CD4-positive, CD25-positive, alpha-beta regulatory T cell (primary cell): ENCODE measurements around the gene UBE2E2. TPM values are rescaled to one million over a fixed set of nuclear protein-coding genes. Genes with fewer than 3 reads are reported as not detected.

Source experiments
- ATAC-seq, 2 donors: fragments of 150-1000 bp; cut with Tn5 transposase; one replicate each; pipeline ENCODE4 v1.10.0; 2021; ENCODE audit warnings: low read depth in 2 of 2, moderate number of reproducible peaks in 2 of 2, moderate library complexity in 1 of 2
- DNase-seq, 3 donors: peaks; one replicate each; pipeline versions ENCODE4 v3.0.0 to v3.0.0-alpha.2; 2012 to 2022; ENCODE audit warnings: mixed read lengths in 1 of 3
- H3K27ac ChIP-seq: one replicate; pipeline ENCODE4 v1.7.0; 2013; ENCODE audit warnings: mild to moderate bottlenecking, low read length; ENCODE audit not compliant: insufficient read depth, poor library complexity, severe bottlenecking
- H3K27me3 ChIP-seq: one replicate; pipeline ENCODE4 v1.7.0; 2013; ENCODE audit warnings: low read length; ENCODE audit not compliant: control insufficient read depth, insufficient read depth
- H3K36me3 ChIP-seq: one replicate; pipeline ENCODE4 v1.7.0; 2013; ENCODE audit warnings: mild to moderate bottlenecking, low read length, moderate library complexity; ENCODE audit not compliant: control insufficient read depth, insufficient read depth
- H3K4me1 ChIP-seq: 2 replicates; pipeline ENCODE4 v1.7.0; 2013; ENCODE audit warnings: mild to moderate bottlenecking, low read length; ENCODE audit not compliant: insufficient read depth, control insufficient read depth, poor library complexity, severe bottlenecking
- H3K4me3 ChIP-seq: one replicate; pipeline ENCODE4 v1.7.0; 2013; ENCODE audit warnings: low read depth, mild to moderate bottlenecking, low read length, moderate library complexity
- H3K9me3 ChIP-seq, 2 experiments: 1 replicate in 1 of 2; 2 replicates in 1 of 2; pipeline ENCODE4 v1.7.0; 2013; ENCODE audit warnings: low read length in 2 of 2, mild to moderate bottlenecking in 1 of 2, moderate library complexity in 1 of 2; ENCODE audit not compliant: control insufficient read depth in 2 of 2
- H3K27ac Mint-ChIP-seq, 3 donors: one replicate each; pipeline ENCODE4 v1.8.0; 2020 to 2022; ENCODE audit warnings: mild to moderate bottlenecking in 3 of 3, mixed read lengths in 3 of 3, moderate library complexity in 2 of 3
- H3K27me3 Mint-ChIP-seq: one replicate; pipeline ENCODE4 v1.8.0; 2022; ENCODE audit warnings: mild to moderate bottlenecking, mixed read lengths
- H3K36me3 Mint-ChIP-seq: one replicate; pipeline ENCODE4 v1.8.0; 2020; ENCODE audit warnings: mixed read lengths
- H3K4me1 Mint-ChIP-seq, 4 donors: one replicate each; pipeline ENCODE4 v1.8.0; 2020 to 2022; ENCODE audit warnings: mixed read lengths in 4 of 4, mild to moderate bottlenecking in 1 of 4
- H3K4me3 Mint-ChIP-seq, 4 donors: one replicate each; pipeline ENCODE4 v1.8.0; 2020 to 2022; ENCODE audit warnings: mild to moderate bottlenecking in 4 of 4, mixed read lengths in 4 of 4, moderate library complexity in 3 of 4
- H3K9me3 Mint-ChIP-seq, 7 donors: one replicate each; pipeline ENCODE4 v1.8.0; 2020 to 2022; ENCODE audit warnings: mixed read lengths in 7 of 7, mild to moderate bottlenecking in 3 of 7, moderate library complexity in 2 of 7
- polyA plus RNA-seq, 4 donors: library from polyadenylated mRNA; unstranded; fragments of 300-500 nt; fragmentation: Illumina TruSeq; gene quantifications; one replicate each; pipeline ENCODE4 v1.2.3, GENCODE V29; 2021
- total RNA-seq: library from RNA; stranded (reverse); gene quantifications from one replicate; pipeline ENCODE4 v1.2.3, GENCODE V29; 2022

The UBE2E2 gene
- 1.8 TPM for total RNA-seq
- 1 to 10 TPM in 3 of 4 donors, under 1 TPM in 1; 0.81 to 9.6 (median 2.9) TPM for polyA plus RNA-seq

- no peak within 1 kb of the TSS for H3K27ac ChIP-seq
- peaks cover 0 to 1% (median 0%) of the 10 kb centered on the region in 7 donors for H3K9me3 Mint-ChIP-seq
- H3K4me1 ChIP-seq: peaks cover 6% of the 10 kb centered on the region
- peak; percentile 7 to 61 (median 46) for DNase-seq
- peaks cover 0 to 29% (median 7%) of the 10 kb centered on the region in 4 donors for H3K4me1 Mint-ChIP-seq
- H3K4me3 ChIP-seq: peak within 1 kb of the TSS; percentile 54
- H3K36me3 Mint-ChIP-seq: no peaks in the 10 kb centered on the region
- peak within 1 kb of the TSS; percentile 64 to 90 (median 88) for H3K4me3 Mint-ChIP-seq
- H3K36me3 ChIP-seq: no peaks in the 10 kb centered on the region
- no peaks in the 10 kb centered on the region for H3K9me3 ChIP-seq
- ATAC-seq: peak; percentile 48 to 55
- H3K27me3 ChIP-seq: peaks cover 19% of the 10 kb centered on the region
- peak within 1 kb of the TSS; percentile 78 to 98 (median 90) for H3K27ac Mint-ChIP-seq
- H3K27me3 Mint-ChIP-seq: peaks cover 26% of the 10 kb centered on the region
Measured at GRCh38 chr3:23202921-23203707, at the start of gene UBE2E2. TSS of gene UBE2E2 (plus strand) at chr3:23203327.

GRCh38 chr3:23153436-23153835 lies 49.7 kb upstream of the UBE2E2 start:
- H3K36me3 Mint-ChIP-seq: no peaks in the 10 kb centered on the region
- no peaks in the 10 kb centered on the region for H3K36me3 ChIP-seq
- H3K4me1 ChIP-seq: no peaks in the 10 kb centered on the region
- no peak overlapping the region for H3K4me3 ChIP-seq
- H3K9me3 ChIP-seq: no peaks in the 10 kb centered on the region
- H3K9me3 Mint-ChIP-seq: peaks cover 0 to 4% (median 0%) of the 10 kb centered on the region in 7 donors
- ATAC-seq (no peak), DNase-seq (no peak)
- H3K27ac ChIP-seq: no peak overlapping the region
- H3K4me3 Mint-ChIP-seq: no peak overlapping the region
- H3K4me1 Mint-ChIP-seq: no peaks in the 10 kb centered on the region
- H3K27me3 Mint-ChIP-seq: no peaks in the 10 kb centered on the region
- H3K27me3 ChIP-seq: no peaks in the 10 kb centered on the region
- no peak overlapping the region for H3K27ac Mint-ChIP-seq

- Histone ChIP-seq H3K4me1 (no peaks in the 10 kb centered on the region), H3K27ac (no peak overlapping the region), H3K4me3 (no peak overlapping the region), H3K36me3 (no peaks in the 10 kb centered on the region), H3K27me3 (no peaks in the 10 kb centered on the region), H3K9me3 (no peaks in the 10 kb centered on the region)
- ATAC-seq: no peak
- Mint-ChIP-seq H3K4me1 (no peaks in the 10 kb centered on the region), H3K36me3 (no peaks in the 10 kb centered on the region), H3K27ac (no peak overlapping the region), H3K4me3 (no peak overlapping the region), H3K9me3 (peaks cover 0 to 8% (median 1%) of the 10 kb centered on the region in 7 donors), H3K27me3 (no peaks in the 10 kb centered on the region)
- no peak for DNase-seq
Measured at GRCh38 chr3:23157331-23157730, 45.8 kb upstream of the UBE2E2 start.

- no peak for ATAC-seq
- no peak for DNase-seq
- no peaks in the 10 kb centered on the region for H3K4me1 ChIP-seq
Measured at GRCh38 chr3:23159929-23160328, 43.2 kb upstream of the UBE2E2 start.

GRCh38 chr3:23161308-23161707 lies 41.8 kb upstream of the UBE2E2 start:
- Histone ChIP-seq H3K27ac (no peak overlapping the region), H3K9me3 (no peaks in the 10 kb centered on the region), H3K27me3 (no peaks in the 10 kb centered on the region), H3K36me3 (no peaks in the 10 kb centered on the region), H3K4me1 (no peaks in the 10 kb centered on the region), H3K4me3 (no peak overlapping the region)
- H3K4me3 Mint-ChIP-seq: no peak overlapping the region
- DNase-seq (no peak), ATAC-seq (no peak)
- no peaks in the 10 kb centered on the region for H3K4me1 Mint-ChIP-seq
- H3K27me3 Mint-ChIP-seq: no peaks in the 10 kb centered on the region
- no peaks in the 10 kb centered on the region for H3K36me3 Mint-ChIP-seq
- no peak overlapping the region for H3K27ac Mint-ChIP-seq
- H3K9me3 Mint-ChIP-seq: peaks cover 0 to 11% (median 1%) of the 10 kb centered on the region in 7 donors

More at GRCh38 chr3:23159929-23160328, 43.2 kb upstream of the UBE2E2 start:
- no peaks in the 10 kb centered on the region for H3K36me3 ChIP-seq
- Mint-ChIP-seq H3K9me3 (peaks cover 0 to 14% (median 1%) of the 10 kb centered on the region in 7 donors), H3K27ac (peak overlapping the region in 1 of 3 donors; percentile 54), H3K4me1 (no peaks in the 10 kb centered on the region), H3K4me3 (no peak overlapping the region), H3K36me3 (no peaks in the 10 kb centered on the region), H3K27me3 (no peaks in the 10 kb centered on the region)
- H3K9me3 ChIP-seq: no peaks in the 10 kb centered on the region
- H3K4me3 ChIP-seq: no peak overlapping the region
- no peak overlapping the region for H3K27ac ChIP-seq
- no peaks in the 10 kb centered on the region for H3K27me3 ChIP-seq

- DNase-seq: no peak
Measured at GRCh38 chr3:23161896-23162570, 41.1 kb upstream of the UBE2E2 start.

GRCh38 chr3:23162934-23163333 lies 40.2 kb upstream of the UBE2E2 start:
- Histone ChIP-seq H3K36me3 (no peaks in the 10 kb centered on the region), H3K4me1 (no peaks in the 10 kb centered on the region), H3K27me3 (no peaks in the 10 kb centered on the region), H3K9me3 (no peaks in the 10 kb centered on the region), H3K27ac (no peak overlapping the region), H3K4me3 (no peak overlapping the region)
- H3K27me3 Mint-ChIP-seq: no peaks in the 10 kb centered on the region
- H3K4me1 Mint-ChIP-seq: no peaks in the 10 kb centered on the region
- H3K4me3 Mint-ChIP-seq: no peak overlapping the region
- ATAC-seq: peak in 1 of 2 donors; percentile 48
- H3K27ac Mint-ChIP-seq: no peak overlapping the region
- H3K36me3 Mint-ChIP-seq: no peaks in the 10 kb centered on the region
- no peak for DNase-seq
- peaks cover 0 to 11% (median 0%) of the 10 kb centered on the region in 7 donors for H3K9me3 Mint-ChIP-seq

More at GRCh38 chr3:23161896-23162570, 41.1 kb upstream of the UBE2E2 start:
- no peak overlapping the region for H3K27ac ChIP-seq
- Mint-ChIP-seq H3K4me1 (no peaks in the 10 kb centered on the region), H3K27ac (no peak overlapping the region), H3K27me3 (no peaks in the 10 kb centered on the region), H3K9me3 (peaks cover 0 to 11% (median 0%) of the 10 kb centered on the region in 7 donors), H3K36me3 (no peaks in the 10 kb centered on the region), H3K4me3 (no peak overlapping the region)
- H3K4me1 ChIP-seq: no peaks in the 10 kb centered on the region
- no peak for ATAC-seq
- no peak overlapping the region for H3K4me3 ChIP-seq
- H3K9me3 ChIP-seq: no peaks in the 10 kb centered on the region
- H3K27me3 ChIP-seq: no peaks in the 10 kb centered on the region
- H3K36me3 ChIP-seq: no peaks in the 10 kb centered on the region
